ENCODE results near the gene ANKRD24.

GRCh38 chr19:4257025-4257424 is 74.5 kb downstream of the ANKRD24 start:
- TF ChIP-seq CTCF (IDR thresholded peaks at IDR 0.05; ENCODE audit: borderline replicate concordance, extremely low read depth, low read length, poor library complexity, severe bottlenecking) (no peak), EZH2 (IDR thresholded peaks at IDR 0.05; ENCODE audit: borderline replicate concordance, low read depth, low read length, severe bottlenecking) (no peak)
